ENCODE measurements around the gene ICE2. TPM values are rescaled to one million over a fixed set of nuclear protein-coding genes. Genes with fewer than 3 reads are reported as not detected.

Gene ICE2
- total and polyA plus RNA-seq, 2 of the 4 experiments (the other 2 are of a cell fraction), result 14.7 to 21.1 TPM

DNA sequence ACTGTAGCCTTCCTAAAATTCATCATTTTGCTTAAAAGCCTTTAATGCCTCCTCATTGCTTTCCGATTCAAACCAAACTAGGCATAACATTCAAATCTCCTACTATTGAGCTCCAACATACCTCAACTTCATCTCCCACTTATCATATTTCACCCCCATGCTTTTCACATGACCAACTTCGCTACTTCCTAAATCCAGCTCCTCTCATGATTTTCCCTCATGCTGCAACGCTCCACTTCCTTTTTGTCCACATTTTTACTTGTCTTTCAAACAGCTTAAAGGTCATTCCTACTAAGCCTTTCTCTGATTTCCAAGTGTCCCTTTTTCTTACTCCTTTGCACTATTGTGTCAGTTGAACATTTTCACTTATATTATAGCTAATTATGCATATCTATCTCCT lies 60.8 kb downstream of the ICE2 start:
- no peak overlapping the region for H4K8ac ChIP-seq (ENCODE audit: low read depth in 2 of 2, low read length in 2 of 2)
- no peaks in the 10 kb centered on the region for H3K36me3 ChIP-seq (ENCODE audit: control insufficient read depth, insufficient read depth, low read length)
- no peak overlapping the region for H3K23ac ChIP-seq (ENCODE audit: low read depth, low read length)
- no peak overlapping the region for H2AK9ac ChIP-seq (replicated peaks; ENCODE audit: low read depth, low read length, poor library complexity)
- no peak overlapping the region for H2AK5ac ChIP-seq (ENCODE audit: low read depth, low read length)
- no peak overlapping the region for H2AFZ ChIP-seq (replicated peaks; ENCODE audit: low read length, poor library complexity)
- intact Hi-C loops (cut with micrococcal nuclease) (no loop called here), dilution Hi-C loops (cut with HindIII; ENCODE audit: low sequenced_read_pairs, unreplicated experiment) (no loop called here), in situ Hi-C loops (cut with MboI; ENCODE audit: low sequenced_read_pairs) (no loop called here)
- H2BK120ac ChIP-seq (ENCODE audit: low read depth, low read length), result no peak overlapping the region
- no peak for DNase-seq
- peaks cover 2% of the 10 kb centered on the region; the same call in 1 of the 2 replicates for H4K20me1 ChIP-seq (ENCODE audit: insufficient read depth, low read length)
- H2BK15ac ChIP-seq (ENCODE audit: low read depth, low read length), result no peak overlapping the region
- ChIA-PET CTCF (no interaction called here), POLR2A (ENCODE audit: unreplicated experiment) (no interaction called here)
- H3K9me3 ChIP-seq (ENCODE audit: control insufficient read depth, insufficient read depth, low read length), result no peaks in the 10 kb centered on the region
- H3K14ac ChIP-seq (replicated peaks; ENCODE audit: low read depth, low read length), result no peak overlapping the region
- no peak overlapping the region for H3K4me2 ChIP-seq (ENCODE audit: low read depth, low read length)
- H2BK20ac ChIP-seq (ENCODE audit: low read depth, low read length), result no peak overlapping the region
- TF ChIP-seq, protein P1, sequence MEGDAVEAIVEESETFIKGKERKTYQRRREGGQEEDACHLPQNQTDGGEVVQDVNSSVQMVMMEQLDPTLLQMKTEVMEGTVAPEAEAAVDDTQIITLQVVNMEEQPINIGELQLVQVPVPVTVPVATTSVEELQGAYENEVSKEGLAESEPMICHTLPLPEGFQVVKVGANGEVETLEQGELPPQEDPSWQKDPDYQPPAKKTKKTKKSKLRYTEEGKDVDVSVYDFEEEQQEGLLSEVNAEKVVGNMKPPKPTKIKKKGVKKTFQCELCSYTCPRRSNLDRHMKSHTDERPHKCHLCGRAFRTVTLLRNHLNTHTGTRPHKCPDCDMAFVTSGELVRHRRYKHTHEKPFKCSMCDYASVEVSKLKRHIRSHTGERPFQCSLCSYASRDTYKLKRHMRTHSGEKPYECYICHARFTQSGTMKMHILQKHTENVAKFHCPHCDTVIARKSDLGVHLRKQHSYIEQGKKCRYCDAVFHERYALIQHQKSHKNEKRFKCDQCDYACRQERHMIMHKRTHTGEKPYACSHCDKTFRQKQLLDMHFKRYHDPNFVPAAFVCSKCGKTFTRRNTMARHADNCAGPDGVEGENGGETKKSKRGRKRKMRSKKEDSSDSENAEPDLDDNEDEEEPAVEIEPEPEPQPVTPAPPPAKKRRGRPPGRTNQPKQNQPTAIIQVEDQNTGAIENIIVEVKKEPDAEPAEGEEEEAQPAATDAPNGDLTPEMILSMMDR (conservative IDR thresholded peaks at IDR 0.05; ENCODE audit: low read depth, low read length), result no peak
- TF ChIP-seq CEBPB (IDR thresholded peaks at IDR 0.05; ENCODE audit: low read depth, low read length) (no peak), MAZ (IDR thresholded peaks at IDR 0.05; ENCODE audit: borderline replicate concordance, low read depth, low read length) (no peak), SMC3 (IDR thresholded peaks at IDR 0.05; ENCODE audit: low read depth, low read length) (no peak), MXI1 (IDR thresholded peaks at IDR 0.05; ENCODE audit: borderline replicate concordance, low read depth, low read length) (no peak), RFX5 (IDR thresholded peaks at IDR 0.05; ENCODE audit: low read depth, low read length) (no peak), ELK1 (IDR thresholded peaks at IDR 0.05; ENCODE audit: borderline replicate concordance, low read depth, low read length) (no peak), FOS (IDR thresholded peaks at IDR 0.05; ENCODE audit: low read depth, low read length) (no peak), RAD21 (IDR thresholded peaks at IDR 0.05; ENCODE audit: low read length) (no peak), MAFK (IDR thresholded peaks at IDR 0.05; ENCODE audit: low read depth, low read length) (no peak), NFE2L2 (IDR thresholded peaks at IDR 0.05; ENCODE audit: low read depth, low read length) (no peak), POLR2A (IDR thresholded peaks at IDR 0.05; ENCODE audit: low read depth, low read length) (no peak)
- TF ChIP-seq, protein P2, sequence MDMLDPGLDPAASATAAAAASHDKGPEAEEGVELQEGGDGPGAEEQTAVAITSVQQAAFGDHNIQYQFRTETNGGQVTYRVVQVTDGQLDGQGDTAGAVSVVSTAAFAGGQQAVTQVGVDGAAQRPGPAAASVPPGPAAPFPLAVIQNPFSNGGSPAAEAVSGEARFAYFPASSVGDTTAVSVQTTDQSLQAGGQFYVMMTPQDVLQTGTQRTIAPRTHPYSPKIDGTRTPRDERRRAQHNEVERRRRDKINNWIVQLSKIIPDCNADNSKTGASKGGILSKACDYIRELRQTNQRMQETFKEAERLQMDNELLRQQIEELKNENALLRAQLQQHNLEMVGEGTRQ (IDR thresholded peaks at IDR 0.05; ENCODE audit: low read depth, low read length), result no peak
- no peak overlapping the region for H3K27ac ChIP-seq (ENCODE audit: insufficient read depth, low read length)
- BruUV-seq (replicated peaks), result no TSS peak
- H3K56ac ChIP-seq (ENCODE audit: extremely low read depth, insufficient read depth, low read length), result no peak overlapping the region
- WGBS, 2 experiments (ENCODE audit: extremely low coverage in 2 of 2, insufficient read length in 1 of 2), result 92 to 100% methylated on average over 1 to 3 of the region's 3 CpGs
- no peaks in the 10 kb centered on the region for H3K27me3 ChIP-seq (ENCODE audit: control insufficient read depth, insufficient read depth, low read length)
- H3K4me1 ChIP-seq (ENCODE audit: control insufficient read depth, insufficient read depth, low read length), result peaks cover 10% of the 10 kb centered on the region
- H3K9me1 ChIP-seq (ENCODE audit: insufficient read depth, low read length), result peaks cover 6% of the 10 kb centered on the region
- H4K5ac ChIP-seq (ENCODE audit: low read depth, low read length), result no peak overlapping the region
- no peak overlapping the region for H3K18ac ChIP-seq (ENCODE audit: low read depth, low read length)
- H3K4ac ChIP-seq (ENCODE audit: low read depth, low read length), result no peak overlapping the region
- no peak for ATAC-seq (ENCODE audit: low read depth)
- peaks cover 0 to 16% of the 10 kb centered on the region in 2 experiments; a peak in 3 of 4 replicates for H3K79me1 ChIP-seq (ENCODE audit: low read depth in 1 of 2, low read length in 2 of 2)
- H4K91ac ChIP-seq (ENCODE audit: insufficient read depth, low read depth, low read length), result no peak overlapping the region
- H2BK5ac ChIP-seq (ENCODE audit: low read depth, low read length, poor library complexity, severe bottlenecking), result no peak overlapping the region
- no peak overlapping the region for H3K4me3 ChIP-seq (ENCODE audit: insufficient read depth, low read depth, low read length)
- H3K9ac ChIP-seq (ENCODE audit: low read depth, low read length), result no peak overlapping the region

All from IMR-90 (cell line).